ENCODE results near the gene ADD3. TPM values are rescaled to one million over a fixed set of nuclear protein-coding genes. Genes with fewer than 3 reads are reported as not detected.
A peak's percentile ranks its signal among the peaks of the same experiment; 100 is the strongest.

The ADD3 gene
- total and polyA plus RNA-seq, 2 experiments from 2014 or later = 133 to 1,101 TPM

DNA sequence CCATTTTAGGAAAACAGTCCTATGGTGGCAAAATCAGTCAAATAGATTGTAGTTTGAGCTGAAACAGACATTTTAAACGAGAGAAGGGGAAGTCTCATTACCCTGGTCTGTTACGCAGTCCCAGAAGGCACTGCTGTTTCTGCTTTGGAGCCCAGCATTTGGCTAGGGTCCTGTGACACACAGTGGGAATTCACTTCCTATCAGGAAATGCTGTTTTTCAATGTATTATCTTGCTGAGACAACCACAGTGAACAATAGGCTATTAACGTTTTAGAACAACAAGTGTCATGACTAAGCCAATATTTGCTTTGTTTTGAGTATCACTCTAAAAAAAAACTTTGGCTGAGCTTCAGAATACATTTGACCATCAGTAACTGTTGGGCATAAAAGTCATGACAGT, 74.1 kb downstream of the ADD3 start:
- Histone ChIP-seq H3K79me2 (ENCODE audit: insufficient read depth) (peaks cover 91% of the 10 kb centered on the region), H3K4me3 (no peak overlapping the region), H4K20me1 (ENCODE audit: insufficient read depth) (no peaks in the 10 kb centered on the region), H3K9me3 (ENCODE audit: low read depth) (no peaks in the 10 kb centered on the region), H2AFZ (no peak overlapping the region), H3F3A (ENCODE audit: insufficient read depth) (peaks cover 52% of the 10 kb centered on the region), H3K9ac (no peak overlapping the region), H3K4me1 (ENCODE audit: insufficient read depth) (peaks cover 66% of the 10 kb centered on the region), H3K27ac (peak overlapping the region; percentile 79), H3K36me3 (ENCODE audit: low read depth) (no peaks in the 10 kb centered on the region; the same call in 1 of the 2 replicates), H3K9me2 (ENCODE audit: insufficient read depth) (no peaks in the 10 kb centered on the region), H3K27me3 (replicated peaks; ENCODE audit: insufficient read depth) (no peaks in the 10 kb centered on the region), H3K4me2 (ENCODE audit: unreplicated experiment) (peak overlapping the region; percentile 37)
- no peak for TF ChIP-seq EZH2phosphoT487 (IDR thresholded peaks at IDR 0.05; ENCODE audit: insufficient read depth, low read depth)
- TF ChIP-seq EZH2 (IDR thresholded peaks at IDR 0.05; ENCODE audit: insufficient read depth, poor library complexity, severe bottlenecking) = no peak
- WGBS, 2 experiments (ENCODE audit: low coverage in 1 of 2, low lambda C conversion rate in 2 of 2, missing lambda C conversion rate in 2 of 2) = 32 to 37% methylated on average over 3 of the region's 3 CpGs
- in situ Hi-C loops (cut with MboI) = no loop called here
- DNase-seq = peak; percentile 51

DNA sequence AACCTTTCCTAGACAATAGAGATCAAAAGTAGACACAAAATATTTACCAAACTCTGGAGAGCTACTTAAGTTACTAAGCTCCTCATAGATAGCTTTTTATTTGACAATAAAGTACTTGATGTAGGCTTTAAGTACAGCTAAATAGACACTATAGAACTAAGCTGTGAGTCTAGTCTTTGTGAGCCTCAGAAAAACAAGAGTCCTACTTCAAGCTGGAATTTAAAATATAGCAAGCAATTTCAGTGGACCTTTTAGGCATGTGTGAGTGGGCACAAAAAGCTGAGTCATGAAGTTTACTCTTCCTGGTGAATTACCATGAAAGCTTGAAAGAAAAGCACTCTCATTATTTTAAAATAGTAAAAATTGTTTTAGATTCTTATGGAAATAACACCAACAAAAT, 76.1 kb downstream of the ADD3 start:
- H3K79me2 ChIP-seq (ENCODE audit: insufficient read depth) = peaks cover 94% of the 10 kb centered on the region
- peak overlapping the region; percentile 27 for H3K4me2 ChIP-seq (ENCODE audit: unreplicated experiment)
- H3K27ac ChIP-seq = peak overlapping the region; percentile 79
- H3K4me3 ChIP-seq = 0 out of 2 replicates have a peak overlapping the region, but pooled peaks have one; percentile 15
- no peaks in the 10 kb centered on the region for H3K9me2 ChIP-seq (ENCODE audit: insufficient read depth)
- in situ Hi-C loops (cut with MboI) = no loop called here
- H3K9ac ChIP-seq = 0 out of 2 replicates have a peak overlapping the region, but pooled peaks have one; percentile 11
- TF ChIP-seq EZH2phosphoT487 (IDR thresholded peaks at IDR 0.05; ENCODE audit: insufficient read depth, low read depth) = no peak
- no peak for TF ChIP-seq EZH2 (IDR thresholded peaks at IDR 0.05; ENCODE audit: insufficient read depth, poor library complexity, severe bottlenecking)
- H3K4me1 ChIP-seq (ENCODE audit: insufficient read depth) = peaks cover 46% of the 10 kb centered on the region
- no peaks in the 10 kb centered on the region for H3K9me3 ChIP-seq (ENCODE audit: low read depth)
- H4K20me1 ChIP-seq (ENCODE audit: insufficient read depth) = no peaks in the 10 kb centered on the region
- no peaks in the 10 kb centered on the region for H3K27me3 ChIP-seq (replicated peaks; ENCODE audit: insufficient read depth)
- H3K36me3 ChIP-seq (ENCODE audit: low read depth) = no peaks in the 10 kb centered on the region; the same call in 1 of the 2 replicates
- H2AFZ ChIP-seq = no peak overlapping the region
- peak; percentile 67 for DNase-seq
- H3F3A ChIP-seq (ENCODE audit: insufficient read depth) = peaks cover 35% of the 10 kb centered on the region

DNA sequence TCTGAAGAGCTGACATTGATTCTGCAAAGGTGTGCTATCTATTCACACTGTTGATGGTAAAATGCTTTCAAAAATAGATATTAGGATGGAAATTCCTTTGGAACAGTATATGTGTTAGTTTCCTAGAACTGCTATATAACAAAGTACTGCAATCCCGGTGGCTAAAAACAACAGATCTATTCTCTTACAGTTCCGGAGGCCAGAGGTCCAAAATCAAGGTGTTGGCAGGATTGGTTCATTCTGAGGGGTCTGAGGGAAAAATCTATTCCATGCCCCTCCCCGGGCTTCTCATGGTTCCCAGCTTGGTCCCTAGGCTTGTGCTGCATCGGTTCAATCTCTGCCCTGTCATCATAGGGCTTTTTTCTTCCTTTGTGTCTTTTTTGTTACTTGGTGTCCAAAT, 79.9 kb downstream of the ADD3 start:
- TF ChIP-seq EZH2 (IDR thresholded peaks at IDR 0.05; ENCODE audit: insufficient read depth, poor library complexity, severe bottlenecking) = no peak
- TF ChIP-seq EZH2phosphoT487 (IDR thresholded peaks at IDR 0.05; ENCODE audit: insufficient read depth, low read depth) = no peak
- H2AFZ ChIP-seq = no peak overlapping the region
- peaks cover 30% of the 10 kb centered on the region for H3K4me1 ChIP-seq (ENCODE audit: insufficient read depth)
- no peaks in the 10 kb centered on the region for H3K9me3 ChIP-seq (ENCODE audit: low read depth)
- H3K4me3 ChIP-seq = no peak overlapping the region
- no peaks in the 10 kb centered on the region for H3K27me3 ChIP-seq (replicated peaks; ENCODE audit: insufficient read depth)
- H3K9ac ChIP-seq = no peak overlapping the region
- no peaks in the 10 kb centered on the region for H3K9me2 ChIP-seq (ENCODE audit: insufficient read depth)
- H3K4me2 ChIP-seq (ENCODE audit: unreplicated experiment) = no peak overlapping the region
- peaks cover 96% of the 10 kb centered on the region for H3K79me2 ChIP-seq (ENCODE audit: insufficient read depth)
- WGBS, 2 experiments (ENCODE audit: low coverage in 1 of 2, low lambda C conversion rate in 2 of 2, missing lambda C conversion rate in 2 of 2) = 84 to 87% methylated on average over 4 of the region's 4 CpGs
- H3F3A ChIP-seq (ENCODE audit: insufficient read depth) = peaks cover 22% of the 10 kb centered on the region
- in situ Hi-C loops (cut with MboI) = no loop called here
- no peaks in the 10 kb centered on the region for H4K20me1 ChIP-seq (ENCODE audit: insufficient read depth)
- H3K36me3 ChIP-seq (ENCODE audit: low read depth) = no peaks in the 10 kb centered on the region; the same call in 1 of the 2 replicates
- no peak for DNase-seq
- H3K27ac ChIP-seq = no peak overlapping the region

DNA sequence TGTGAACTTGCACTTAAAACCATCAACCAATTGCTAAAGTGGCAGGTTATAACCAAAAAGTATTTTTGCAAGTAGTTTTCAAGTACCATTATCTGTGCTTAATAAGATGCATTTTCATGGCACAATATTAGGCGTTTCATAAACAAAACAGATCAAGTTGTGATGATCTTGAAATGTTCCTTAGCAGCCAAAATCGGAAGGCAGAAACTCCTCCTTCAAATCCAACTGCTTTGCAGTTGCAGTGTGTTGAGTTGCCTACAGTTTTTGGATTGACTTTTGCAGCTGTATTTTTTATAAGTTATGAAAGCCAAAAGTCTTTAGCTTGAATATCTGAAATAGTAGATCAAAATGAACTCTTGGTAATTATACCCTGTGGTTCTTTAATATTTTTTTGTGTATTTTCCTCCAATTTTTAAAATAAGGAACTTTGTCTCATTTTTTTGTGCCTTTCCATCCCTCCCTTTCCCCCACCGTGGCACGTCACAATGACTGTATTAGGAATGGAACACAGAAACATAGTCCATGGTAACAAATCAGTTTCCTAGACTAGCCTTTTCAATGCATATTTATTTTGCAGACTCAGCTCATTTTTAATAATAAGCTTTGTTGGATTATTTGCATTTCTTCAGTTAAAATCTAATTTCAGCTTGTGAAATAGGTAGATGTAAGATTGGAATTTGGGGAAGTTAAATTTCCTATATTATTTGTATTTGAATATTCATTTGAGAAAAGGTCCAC, 80.8 kb downstream of the ADD3 start:
- Histone ChIP-seq H4K20me1 (ENCODE audit: insufficient read depth) (no peaks in the 10 kb centered on the region), H3K79me2 (ENCODE audit: insufficient read depth) (peaks cover 100% of the 10 kb centered on the region), H3K4me3 (no peak overlapping the region), H3K4me2 (ENCODE audit: unreplicated experiment) (no peak overlapping the region), H2AFZ (no peak overlapping the region), H3K9ac (no peak overlapping the region), H3K27ac (no peak overlapping the region; the same call in 1 of the 2 replicates), H3K9me3 (ENCODE audit: low read depth) (no peaks in the 10 kb centered on the region), H3K9me2 (ENCODE audit: insufficient read depth) (no peaks in the 10 kb centered on the region), H3K27me3 (replicated peaks; ENCODE audit: insufficient read depth) (no peaks in the 10 kb centered on the region), H3K4me1 (ENCODE audit: insufficient read depth) (peaks cover 22% of the 10 kb centered on the region), H3F3A (ENCODE audit: insufficient read depth) (peaks cover 14% of the 10 kb centered on the region), H3K36me3 (ENCODE audit: low read depth) (no peaks in the 10 kb centered on the region; the same call in 1 of the 2 replicates)
- in situ Hi-C loops (cut with MboI) = no loop called here
- DNase-seq = no peak
- WGBS, 2 experiments (ENCODE audit: low coverage in 1 of 2, low lambda C conversion rate in 2 of 2, missing lambda C conversion rate in 2 of 2) = 40 to 41% methylated on average over 4 of the region's 4 CpGs
- TF ChIP-seq EZH2 (IDR thresholded peaks at IDR 0.05; ENCODE audit: insufficient read depth, poor library complexity, severe bottlenecking) = no peak

All from GM23248 (cell line).